Inflammatory macrophage treated with lipopolysaccharide for 4 hours (primary cell): ENCODE data around the gene PCDHA12.
"Not testable (repeated sequence)": the region's sequence is repeated elsewhere in the genome, so short reads cannot be mapped to it uniquely, and the experiment has no call there.

Experiments used
- DNase-seq: peaks from one replicate; pipeline ENCODE4 v3.0.0-alpha.2; 2020

The PCDHA12 gene, protein sequence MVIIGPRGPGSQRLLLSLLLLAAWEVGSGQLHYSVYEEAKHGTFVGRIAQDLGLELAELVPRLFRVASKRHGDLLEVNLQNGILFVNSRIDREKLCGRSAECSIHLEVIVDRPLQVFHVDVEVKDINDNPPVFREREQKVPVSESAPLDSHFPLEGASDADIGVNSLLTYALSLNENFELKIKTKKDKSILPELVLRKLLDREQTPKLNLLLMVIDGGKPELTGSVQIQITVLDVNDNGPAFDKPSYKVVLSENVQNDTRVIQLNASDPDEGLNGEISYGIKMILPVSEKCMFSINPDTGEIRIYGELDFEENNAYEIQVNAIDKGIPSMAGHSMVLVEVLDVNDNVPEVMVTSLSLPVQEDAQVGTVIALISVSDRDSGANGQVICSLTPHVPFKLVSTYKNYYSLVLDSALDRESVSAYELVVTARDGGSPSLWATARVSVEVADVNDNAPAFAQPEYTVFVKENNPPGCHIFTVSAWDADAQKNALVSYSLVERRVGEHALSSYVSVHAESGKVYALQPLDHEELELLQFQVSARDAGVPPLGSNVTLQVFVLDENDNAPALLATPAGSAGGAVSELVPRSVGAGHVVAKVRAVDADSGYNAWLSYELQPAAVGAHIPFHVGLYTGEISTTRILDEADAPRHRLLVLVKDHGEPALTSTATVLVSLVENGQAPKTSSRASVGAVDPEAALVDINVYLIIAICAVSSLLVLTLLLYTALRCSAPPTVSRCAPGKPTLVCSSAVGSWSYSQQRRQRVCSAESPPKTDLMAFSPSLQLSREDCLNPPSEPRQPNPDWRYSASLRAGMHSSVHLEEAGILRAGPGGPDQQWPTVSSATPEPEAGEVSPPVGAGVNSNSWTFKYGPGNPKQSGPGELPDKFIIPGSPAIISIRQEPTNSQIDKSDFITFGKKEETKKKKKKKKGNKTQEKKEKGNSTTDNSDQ

DNA sequence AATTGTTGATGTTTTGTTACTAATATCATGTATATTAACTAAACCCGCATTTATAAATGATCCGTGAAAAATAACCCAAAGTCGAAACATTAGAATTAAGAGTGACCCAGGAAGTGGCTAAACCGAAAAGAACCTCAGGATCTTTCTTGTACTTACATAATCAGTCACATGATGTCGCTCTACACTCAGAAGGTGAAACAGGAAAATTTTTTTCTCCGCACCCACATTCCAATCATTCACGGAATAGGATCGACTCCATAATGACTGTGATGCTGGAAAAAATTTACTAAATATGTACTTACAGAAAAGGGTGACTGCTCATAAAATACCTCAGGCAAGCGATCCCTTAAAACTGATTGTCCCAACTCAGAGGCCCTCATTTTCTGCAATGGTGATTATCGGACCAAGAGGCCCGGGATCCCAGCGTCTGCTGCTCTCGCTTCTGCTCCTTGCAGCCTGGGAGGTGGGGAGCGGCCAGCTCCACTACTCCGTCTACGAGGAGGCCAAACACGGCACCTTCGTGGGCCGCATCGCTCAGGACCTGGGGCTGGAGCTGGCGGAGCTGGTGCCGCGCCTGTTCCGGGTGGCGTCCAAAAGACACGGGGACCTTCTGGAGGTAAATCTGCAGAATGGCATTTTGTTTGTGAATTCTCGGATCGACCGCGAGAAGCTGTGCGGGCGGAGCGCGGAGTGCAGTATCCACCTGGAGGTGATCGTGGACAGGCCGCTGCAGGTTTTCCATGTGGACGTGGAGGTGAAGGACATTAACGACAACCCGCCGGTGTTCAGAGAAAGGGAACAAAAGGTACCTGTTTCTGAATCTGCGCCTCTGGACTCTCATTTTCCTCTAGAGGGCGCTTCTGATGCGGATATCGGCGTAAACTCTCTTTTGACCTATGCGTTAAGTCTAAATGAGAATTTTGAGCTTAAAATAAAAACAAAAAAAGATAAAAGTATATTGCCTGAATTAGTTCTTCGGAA, at the start of gene PCDHA12:
Gene PCDHA12 (plus strand): TSS at position 224 of the 981 bp plus-strand sequence. CDS start 165 bp downstream, at position 389.
- DNase-seq, result no peak

DNA sequence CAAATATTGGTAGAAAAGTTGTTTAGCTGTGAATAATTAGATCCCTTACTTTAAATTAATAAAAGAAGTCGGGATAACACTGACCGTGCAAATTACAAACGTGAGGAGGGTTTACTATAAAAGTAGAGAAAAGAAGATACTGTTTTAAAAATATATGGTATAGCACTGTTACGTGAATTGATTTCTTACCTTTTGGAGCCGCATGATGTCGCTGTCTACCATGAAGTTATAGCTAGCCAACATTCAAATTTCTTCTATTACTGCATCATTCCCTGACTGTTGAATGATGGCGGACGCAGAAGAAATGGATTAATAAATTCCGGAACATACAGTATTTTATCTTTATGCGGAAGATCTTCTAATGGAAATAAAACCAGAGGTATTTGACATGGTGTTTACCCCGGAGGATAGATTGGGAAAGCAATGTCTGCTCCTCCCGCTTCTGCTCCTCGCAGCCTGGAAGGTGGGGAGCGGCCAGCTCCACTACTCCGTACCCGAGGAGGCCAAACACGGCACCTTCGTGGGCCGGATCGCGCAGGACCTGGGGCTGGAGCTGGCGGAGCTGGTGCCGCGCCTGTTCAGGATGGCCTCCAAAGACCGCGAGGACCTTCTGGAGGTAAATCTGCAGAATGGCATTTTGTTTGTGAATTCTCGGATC, 47.3 kb upstream of the PCDHA12 start, which contains the start of gene PCDHA6:
Gene PCDHA6 (plus strand): TSS at position 257 of the 658 bp plus-strand sequence. CDS start 132 bp downstream, at position 389.
- DNase-seq, result no peak

DNA sequence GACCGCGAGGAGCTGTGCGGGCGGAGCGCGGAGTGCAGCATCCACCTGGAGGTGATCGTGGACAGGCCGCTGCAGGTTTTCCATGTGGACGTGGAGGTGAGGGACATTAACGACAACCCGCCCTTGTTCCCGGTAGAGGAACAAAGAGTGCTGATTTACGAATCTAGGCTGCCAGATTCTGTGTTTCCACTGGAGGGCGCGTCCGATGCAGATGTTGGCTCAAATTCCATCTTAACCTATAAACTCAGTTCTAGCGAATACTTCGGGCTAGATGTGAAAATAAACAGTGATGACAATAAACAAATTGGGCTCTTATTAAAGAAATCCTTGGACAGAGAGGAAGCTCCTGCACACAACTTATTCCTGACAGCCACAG, 46.8 kb upstream of the PCDHA12 start:
- no peak for DNase-seq

DNA sequence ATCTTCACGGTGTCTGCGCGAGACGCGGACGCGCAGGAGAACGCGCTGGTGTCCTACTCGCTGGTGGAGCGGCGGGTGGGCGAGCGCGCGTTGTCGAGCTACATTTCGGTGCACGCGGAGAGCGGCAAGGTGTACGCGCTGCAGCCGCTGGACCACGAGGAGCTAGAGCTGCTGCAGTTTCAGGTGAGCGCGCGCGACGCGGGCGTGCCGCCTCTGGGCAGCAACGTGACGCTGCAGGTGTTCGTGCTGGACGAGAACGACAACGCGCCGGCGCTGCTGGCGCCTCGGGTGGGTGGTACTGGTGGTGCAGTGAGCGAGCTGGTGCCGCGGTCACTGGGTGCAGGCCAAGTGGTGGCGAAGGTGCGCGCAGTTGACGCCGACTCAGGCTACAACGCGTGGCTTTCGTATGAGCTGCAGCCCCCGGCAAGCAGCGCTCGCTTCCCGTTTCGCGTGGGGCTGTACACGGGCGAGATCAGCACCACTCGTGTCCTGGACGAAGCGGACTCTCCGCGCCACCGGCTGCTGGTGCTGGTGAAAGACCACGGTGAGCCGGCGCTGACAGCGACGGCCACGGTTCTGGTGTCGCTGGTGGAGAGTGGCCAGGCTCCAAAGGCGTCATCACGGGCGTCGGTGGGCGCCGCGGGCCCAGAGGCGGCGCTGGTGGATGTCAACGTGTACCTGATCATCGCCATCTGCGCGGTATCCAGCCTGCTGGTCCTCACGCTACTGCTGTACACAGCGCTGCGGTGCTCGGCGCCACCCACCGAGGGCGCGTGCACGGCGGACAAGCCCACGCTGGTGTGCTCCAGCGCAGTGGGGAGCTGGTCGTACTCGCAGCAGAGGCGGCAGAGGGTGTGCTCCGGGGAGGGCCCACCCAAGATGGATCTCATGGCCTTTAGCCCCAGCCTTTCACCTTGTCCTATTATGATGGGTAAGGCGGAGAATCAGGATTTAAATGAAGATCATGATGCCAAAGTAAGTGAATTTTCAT, 45.3 kb upstream of the PCDHA12 start:
- DNase-seq, result not testable (repeated sequence)

DNA sequence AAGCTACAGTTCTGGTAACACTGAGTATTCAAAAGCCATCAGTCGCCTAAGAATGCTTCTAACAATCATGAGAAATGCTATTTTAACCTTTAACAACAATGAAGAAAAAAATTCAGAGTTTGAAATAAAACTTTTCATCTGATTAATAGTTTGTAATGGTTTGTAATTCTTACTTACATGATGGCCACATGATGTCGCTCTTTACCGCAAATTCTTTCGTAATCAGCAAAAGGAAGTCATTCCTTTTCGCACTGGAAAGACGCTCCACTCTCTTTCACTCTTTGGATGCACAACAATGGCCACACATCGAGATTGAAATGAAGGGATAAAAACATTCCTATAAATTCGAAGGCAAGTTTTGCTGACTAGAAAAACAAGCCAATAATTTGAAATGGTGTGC, 41.1 kb upstream of the PCDHA12 start, which contains the start of gene PCDHA7:
Gene PCDHA7 (plus strand): TSS at position 277 of the 400 bp plus-strand sequence. CDS start 115 bp downstream, at position 392.
- no peak for DNase-seq

DNA sequence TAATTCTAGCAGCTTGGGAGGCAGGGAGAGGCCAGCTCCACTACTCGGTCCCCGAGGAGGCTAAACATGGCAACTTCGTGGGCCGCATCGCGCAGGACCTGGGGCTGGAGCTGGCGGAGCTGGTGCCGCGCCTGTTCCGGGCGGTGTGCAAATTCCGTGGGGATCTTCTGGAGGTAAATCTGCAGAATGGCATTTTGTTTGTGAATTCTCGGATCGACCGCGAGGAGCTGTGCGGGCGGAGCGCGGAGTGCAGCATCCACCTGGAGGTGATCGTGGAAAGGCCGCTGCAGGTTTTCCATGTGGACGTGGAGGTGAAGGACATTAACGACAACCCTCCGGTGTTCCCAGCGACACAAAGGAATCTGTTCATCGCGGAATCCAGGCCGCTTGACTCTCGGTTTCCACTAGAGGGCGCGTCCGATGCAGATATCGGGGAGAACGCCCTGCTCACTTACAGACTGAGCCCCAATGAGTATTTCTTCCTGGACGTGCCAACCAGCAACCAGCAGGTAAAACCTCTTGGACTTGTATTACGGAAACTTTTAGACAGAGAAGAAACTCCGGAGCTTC, 40.6 kb upstream of the PCDHA12 start:
- not testable (repeated sequence) for DNase-seq

DNA sequence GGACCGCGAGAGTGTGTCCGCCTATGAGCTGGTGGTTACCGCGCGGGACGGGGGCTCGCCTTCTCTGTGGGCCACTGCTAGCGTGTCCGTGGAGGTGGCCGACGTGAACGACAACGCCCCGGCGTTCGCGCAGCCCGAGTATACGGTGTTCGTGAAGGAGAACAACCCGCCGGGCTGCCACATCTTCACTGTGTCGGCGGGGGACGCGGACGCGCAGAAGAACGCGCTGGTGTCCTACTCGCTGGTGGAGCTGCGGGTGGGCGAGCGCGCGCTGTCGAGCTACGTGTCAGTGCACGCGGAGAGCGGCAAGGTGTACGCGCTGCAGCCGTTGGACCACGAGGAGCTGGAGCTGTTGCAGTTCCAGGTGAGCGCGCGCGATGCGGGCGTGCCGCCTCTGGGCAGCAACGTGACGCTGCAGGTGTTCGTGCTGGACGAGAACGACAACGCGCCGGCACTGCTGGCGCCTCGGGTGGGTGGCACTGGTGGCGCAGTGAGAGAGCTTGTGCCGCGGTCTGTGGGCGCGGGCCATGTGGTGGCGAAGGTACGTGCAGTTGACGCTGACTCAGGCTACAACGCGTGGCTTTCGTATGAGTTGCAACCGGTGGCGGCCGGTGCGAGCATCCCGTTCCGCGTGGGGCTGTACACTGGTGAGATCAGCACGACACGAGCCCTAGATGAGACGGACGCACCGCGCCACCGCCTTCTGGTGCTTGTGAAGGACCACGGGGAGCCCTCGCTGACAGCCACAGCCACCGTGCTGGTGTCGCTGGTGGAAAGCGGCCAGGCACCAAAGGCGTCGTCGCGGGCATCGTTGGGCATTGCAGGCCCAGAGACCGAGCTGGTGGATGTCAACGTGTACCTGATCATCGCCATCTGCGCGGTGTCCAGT, 39.2 kb upstream of the PCDHA12 start:
- DNase-seq, result no peak

DNA sequence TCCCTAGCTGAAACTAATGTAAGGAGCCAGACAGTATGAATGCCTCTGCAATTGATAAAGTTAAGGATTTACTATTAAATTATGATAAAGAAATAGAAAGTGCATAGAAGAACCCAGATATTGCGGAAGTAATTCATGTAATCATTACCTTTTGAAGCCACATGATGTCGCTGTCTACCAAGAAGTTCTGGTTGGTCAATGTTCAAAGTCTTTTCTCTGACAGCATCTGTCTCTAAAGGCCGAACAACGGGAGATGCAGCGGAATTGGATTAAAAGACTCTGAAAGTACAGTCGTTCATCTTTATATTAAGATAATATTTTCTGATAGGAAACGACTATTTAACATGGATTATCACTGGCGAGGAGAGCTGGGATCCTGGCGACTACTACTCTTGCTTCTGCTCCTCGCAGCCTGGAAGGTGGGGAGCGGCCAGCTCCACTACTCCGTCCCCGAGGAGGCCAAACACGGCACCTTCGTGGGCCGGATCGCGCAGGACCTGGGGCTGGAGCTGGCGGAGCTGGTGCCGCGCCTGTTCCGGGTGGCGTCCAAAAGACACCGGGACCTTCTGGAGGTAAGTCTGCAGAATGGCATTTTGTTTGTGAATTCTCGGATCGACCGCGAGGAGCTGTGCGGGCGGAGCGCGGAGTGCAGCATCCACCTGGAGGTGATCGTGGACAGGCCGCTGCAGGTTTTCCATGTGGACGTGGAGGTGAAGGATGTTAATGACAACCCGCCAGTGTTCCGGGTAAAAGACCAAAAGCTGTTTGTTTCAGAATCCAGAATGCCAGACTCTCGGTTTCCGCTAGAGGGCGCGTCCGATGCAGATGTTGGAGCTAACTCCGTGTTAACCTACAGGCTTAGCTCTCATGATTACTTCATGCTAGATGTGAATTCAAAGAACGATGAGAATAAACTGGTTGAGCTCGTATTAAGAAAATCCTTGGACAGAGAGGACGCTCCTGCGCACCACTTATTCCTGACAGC, 33.8 kb upstream of the PCDHA12 start, which contains the start of gene PCDHA8:
Gene PCDHA8 (plus strand): TSS at position 210 of the 985 bp plus-strand sequence. CDS start 135 bp downstream, at position 345.
- DNase-seq, result no peak

DNA sequence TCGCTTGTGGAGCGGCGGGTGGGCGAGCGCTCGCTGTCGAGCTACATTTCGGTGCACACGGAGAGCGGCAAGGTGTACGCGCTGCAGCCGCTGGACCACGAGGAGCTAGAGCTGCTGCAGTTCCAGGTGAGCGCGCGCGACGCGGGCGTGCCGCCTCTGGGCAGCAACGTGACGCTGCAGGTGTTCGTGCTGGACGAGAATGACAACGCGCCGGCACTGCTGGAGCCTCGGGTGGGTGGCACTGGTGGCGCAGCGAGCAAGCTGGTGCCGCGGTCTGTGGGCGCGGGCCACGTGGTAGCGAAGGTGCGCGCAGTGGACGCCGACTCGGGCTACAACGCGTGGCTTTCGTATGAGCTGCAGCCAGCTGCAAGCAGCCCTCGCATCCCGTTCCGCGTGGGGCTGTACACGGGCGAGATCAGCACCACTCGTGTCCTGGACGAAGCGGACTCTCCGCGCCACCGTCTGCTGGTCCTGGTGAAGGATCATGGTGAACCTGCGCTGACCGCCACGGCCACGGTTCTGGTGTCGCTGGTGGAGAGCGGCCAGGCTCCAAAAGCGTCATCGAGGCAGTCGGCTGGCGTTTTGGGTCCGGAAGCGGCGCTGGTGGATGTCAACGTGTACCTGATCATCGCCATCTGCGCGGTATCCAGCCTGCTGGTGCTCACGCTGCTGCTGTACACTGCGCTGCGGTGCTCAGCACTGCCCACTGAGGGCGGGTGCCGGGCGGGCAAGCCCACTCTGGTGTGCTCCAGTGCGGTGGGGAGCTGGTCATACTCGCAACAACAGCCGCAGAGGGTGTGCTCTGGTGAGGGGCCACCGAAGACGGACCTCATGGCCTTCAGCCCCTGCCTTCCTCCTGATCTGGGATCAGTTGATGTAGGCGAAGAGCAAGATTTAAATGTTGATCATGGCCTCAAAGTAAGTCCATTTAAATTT, 32.0 kb upstream of the PCDHA12 start:
- no peak for DNase-seq

DNA sequence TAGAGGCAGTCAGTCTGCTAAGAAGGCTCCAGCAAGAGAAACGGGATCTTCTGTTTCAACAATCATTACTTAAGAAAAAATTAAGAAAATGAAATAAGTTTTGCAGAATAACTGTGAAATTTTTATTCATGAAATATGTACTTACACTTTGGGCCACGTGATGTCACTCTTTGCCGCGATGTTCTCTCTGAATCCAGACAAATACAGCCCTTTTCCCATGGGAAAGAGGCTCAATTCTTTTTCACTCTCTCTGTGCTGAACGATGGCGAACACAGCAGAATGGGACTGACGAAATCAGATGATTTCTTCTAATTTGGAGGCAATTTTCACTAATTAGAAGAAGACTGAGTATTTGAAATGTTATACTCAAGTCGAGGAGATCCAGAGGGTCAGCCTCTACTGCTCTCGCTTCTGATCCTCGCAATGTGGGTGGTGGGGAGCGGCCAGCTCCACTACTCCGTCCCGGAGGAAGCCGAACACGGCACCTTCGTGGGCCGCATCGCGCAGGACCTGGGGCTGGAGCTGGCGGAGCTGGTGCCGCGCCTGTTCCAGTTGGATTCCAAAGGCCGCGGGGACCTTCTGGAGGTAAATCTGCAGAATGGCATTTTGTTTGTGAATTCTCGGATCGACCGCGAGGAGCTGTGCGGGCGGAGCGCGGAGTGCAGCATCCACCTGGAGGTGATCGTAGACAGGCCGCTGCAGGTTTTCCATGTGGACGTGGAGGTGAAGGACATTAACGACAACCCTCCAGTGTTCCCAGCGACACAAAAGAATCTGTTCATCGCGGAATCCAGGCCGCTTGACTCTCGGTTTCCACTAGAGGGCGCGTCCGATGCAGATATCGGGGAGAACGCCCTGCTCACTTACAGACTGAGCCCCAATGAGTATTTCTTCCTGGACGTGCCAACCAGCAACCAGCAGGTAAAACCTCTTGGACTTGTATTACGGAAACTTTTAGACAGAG, 26.7 kb upstream of the PCDHA12 start, which contains the start of gene PCDHA9:
Gene PCDHA9 (plus strand): TSS at position 244 of the 964 bp plus-strand sequence. CDS start 114 bp downstream, at position 358.
- not testable (repeated sequence) for DNase-seq

DNA sequence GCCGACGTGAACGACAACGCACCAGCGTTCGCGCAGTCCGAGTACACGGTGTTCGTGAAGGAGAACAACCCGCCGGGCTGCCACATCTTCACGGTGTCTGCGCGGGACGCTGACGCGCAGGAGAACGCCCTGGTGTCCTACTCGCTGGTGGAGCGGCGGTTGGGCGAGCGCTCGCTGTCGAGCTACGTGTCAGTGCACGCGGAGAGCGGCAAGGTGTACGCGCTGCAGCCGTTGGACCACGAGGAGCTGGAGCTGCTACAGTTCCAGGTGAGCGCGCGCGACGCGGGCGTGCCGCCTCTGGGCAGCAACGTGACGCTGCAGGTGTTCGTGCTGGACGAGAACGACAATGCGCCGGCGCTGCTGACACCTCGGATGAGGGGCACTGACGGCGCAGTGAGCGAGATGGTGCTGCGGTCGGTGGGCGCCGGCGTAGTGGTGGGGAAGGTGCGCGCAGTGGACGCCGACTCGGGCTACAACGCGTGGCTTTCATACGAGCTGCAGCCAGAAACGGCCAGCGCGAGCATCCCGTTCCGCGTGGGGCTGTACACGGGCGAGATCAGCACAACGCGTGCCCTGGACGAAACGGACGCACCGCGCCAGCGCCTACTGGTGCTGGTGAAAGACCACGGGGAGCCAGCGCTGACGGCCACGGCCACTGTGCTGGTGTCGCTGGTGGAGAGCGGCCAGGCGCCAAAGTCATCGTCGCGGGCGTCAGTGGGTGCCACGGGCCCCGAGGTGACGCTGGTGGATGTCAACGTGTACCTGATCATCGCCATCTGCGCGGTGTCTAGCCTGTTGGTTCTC, 25.1 kb upstream of the PCDHA12 start:
- not testable (repeated sequence) for DNase-seq

DNA sequence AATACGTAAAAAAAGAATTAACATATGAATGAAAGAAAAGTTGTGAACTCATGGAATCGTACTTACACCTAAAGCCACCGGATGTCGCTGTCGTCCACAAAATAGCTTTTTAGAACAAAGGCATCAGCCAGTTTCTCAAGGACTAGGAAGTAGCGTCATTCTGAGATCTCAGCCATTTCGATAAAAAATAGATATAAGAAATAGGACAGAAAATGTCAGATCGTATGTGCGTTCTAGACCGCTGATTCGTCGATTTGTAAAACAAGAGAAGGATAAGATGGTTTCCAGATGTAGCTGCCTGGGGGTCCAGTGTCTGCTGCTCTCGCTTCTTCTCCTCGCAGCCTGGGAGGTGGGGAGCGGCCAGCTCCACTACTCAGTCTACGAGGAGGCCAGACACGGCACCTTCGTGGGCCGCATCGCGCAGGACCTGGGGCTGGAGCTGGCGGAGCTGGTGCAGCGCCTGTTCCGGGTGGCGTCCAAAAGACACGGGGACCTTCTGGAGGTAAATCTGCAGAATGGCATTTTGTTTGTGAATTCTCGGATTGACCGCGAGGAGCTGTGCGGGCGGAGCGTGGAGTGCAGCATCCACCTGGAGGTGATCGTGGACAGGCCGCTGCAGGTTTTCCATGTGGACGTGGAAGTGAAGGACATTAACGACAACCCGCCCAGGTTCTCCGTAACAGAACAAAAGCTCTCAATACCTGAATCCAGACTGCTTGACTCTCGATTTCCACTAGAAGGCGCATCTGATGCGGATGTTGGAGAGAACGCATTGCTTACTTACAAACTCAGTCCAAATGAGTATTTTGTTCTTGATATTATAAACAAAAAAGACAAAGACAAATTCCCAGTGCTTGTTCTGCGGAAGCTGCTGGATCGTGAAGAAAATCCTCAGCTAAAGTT, 19.1 kb upstream of the PCDHA12 start, which contains the start of gene PCDHA10:
Gene PCDHA10 (plus strand): TSS at position 126 of the 903 bp plus-strand sequence. CDS start 152 bp downstream, at position 278.
- no peak for DNase-seq
